ENCODE measurements around the gene CACNA2D3.

CACNA2D3 gene

DNA sequence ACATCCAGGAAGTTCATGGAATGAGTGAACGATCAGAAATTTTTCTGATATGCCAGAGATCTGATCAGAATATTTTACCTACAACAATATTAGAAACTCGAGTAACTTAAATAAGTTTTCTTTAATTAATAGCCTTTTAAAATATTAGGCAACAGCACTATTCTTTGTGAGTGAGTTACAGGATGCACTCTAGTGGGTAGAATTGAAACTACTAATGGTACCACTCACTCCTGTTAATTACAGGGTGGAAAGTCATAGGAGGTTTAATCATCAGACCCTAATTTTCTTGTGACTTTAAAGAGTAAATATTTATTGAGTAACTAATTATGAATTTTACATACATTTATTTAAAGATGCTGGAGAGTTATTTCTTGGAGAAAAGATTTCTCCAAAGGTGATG is 217.3 kb downstream of the CACNA2D3 start:
- DNase-seq (ENCODE audit: low read depth, low spot score), result no peak

DNA sequence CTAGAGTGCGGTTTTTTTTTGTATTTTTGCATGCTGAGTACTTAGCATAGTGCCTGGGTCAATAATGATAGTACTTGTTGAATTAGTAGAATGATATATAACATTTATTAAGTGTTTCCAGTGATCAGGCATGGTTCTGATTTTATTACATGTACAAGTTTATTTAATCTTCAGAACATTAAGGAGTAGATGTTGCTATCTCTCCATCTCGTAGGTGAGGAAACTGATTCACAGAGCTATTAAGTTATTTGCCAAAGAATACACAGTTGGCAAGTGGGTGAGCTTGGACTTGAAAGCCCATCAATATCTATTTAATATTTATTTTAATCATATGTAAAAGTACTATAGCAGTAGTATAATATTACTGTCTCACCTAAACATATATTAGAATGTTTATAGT is 219.5 kb downstream of the CACNA2D3 start:
- no peak for DNase-seq (ENCODE audit: low read depth, low spot score)

DNA sequence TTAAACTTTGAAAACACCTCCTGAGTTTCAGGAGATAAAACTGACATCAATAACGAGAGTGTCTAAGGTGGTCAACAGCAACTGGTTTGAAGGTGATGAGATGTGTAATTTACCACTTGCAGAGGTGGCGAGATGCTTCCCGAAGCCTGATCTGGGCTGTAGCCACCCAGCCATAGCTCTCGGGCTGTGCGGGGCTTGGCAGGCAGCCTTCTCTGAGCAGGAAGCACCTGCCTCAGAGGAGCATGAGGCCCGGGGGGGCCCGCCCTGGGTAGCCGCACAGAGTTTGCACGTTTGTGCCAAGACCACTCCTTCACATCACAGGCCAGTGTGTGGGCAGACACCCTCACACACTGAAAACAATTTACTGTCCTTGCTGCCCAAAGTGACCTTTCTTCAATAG is 220.3 kb downstream of the CACNA2D3 start:
- no peak for DNase-seq (ENCODE audit: low read depth, low spot score)

DNA sequence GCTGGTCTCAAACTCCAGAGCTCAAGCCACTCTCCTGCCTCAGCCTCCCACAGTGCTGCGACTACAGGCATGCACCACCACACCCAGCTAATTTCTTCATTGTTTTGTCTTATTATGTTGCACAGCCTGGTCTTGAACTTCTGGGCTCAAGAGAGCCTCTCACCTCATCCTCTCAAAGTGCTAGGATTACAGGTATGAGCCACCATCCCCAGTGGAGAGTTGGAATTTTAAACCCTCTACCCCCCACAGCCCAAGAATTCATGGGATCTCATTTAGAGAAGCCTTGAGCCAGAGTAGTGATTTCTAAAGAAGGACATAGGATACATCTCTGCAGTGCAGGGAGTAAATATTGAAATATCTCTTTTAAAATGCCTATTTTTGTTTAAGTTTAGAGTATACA is 221.1 kb downstream of the CACNA2D3 start:
- DNase-seq (ENCODE audit: low read depth, low spot score), result no peak

DNA sequence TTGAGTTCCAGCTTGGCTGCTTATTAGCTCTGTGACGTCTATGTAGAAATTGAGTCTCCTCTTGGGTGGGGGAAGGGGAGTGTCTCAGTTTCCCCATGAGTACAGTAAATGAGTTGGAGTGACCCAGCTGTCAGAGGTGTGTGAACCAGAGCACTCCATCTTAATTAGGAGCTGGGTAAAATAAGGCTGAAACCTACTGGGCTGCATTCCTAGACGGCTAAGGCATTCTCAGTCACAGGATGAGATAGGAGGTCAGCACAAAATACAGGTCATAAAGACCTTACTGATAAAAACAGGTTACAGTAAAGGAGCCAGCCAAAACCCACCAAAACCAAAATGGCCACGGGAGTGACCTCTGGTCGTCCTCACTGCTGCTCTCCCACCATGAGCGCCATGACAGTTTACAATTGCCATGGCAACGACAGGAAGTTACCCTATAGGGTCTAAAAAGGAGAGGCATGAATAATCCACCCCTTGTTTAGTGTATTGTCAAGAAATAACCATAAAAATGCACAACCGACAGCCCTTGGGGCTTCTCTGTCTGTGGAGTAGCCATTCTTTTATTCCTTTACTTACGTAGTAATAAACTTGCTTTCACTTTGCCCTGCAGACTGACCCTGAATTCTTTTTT is 222.4 kb downstream of the CACNA2D3 start:
- DNase-seq (ENCODE audit: low read depth, low spot score), result no peak

DNA sequence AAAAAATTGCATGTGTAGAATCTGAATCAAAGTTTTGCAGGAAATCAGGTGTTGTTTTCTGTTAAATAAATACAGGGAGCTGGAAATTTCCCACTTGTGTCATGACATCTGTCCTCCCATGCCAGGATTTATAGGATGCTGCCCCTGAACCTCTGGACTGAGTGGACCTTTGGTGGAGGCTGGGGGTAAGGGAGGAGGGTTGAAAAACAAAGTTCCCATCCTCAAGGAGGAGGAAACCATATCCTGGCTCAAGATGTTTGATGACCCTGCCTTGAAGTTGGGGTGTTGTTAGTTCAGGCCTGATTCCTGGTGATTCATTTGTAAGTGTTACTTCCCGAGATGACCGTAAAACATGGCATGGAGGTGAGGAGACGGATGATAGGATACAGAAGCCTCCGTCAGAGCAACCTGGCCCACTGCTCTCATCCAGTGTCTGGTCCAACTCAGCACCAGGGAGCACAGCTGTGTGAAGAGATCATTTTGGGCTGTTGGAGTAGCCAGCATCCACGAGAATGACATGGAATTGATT is 223.6 kb downstream of the CACNA2D3 start:
- DNase-seq (ENCODE audit: low read depth, low spot score), result peak; percentile 20

DNA sequence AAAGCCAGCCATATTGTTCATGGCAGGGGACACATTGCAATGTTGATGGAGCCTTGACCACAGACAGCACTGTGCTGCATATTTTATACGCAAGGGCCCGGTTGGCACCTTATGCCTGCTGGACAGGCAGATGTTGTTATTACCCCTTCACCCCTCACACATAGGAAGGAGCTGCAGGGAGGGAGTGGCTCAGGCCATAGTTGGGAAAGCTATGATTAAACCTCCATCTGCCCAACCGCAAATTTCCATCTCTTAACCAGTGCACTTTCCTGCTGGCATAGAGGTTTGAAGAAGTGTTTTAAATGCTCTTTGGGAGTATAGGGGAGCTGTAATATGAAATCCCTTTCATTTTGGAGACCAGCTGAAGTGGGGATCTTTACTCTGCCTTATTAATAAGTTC is 224.7 kb downstream of the CACNA2D3 start:
- no peak for DNase-seq (ENCODE audit: low read depth, low spot score)

DNA sequence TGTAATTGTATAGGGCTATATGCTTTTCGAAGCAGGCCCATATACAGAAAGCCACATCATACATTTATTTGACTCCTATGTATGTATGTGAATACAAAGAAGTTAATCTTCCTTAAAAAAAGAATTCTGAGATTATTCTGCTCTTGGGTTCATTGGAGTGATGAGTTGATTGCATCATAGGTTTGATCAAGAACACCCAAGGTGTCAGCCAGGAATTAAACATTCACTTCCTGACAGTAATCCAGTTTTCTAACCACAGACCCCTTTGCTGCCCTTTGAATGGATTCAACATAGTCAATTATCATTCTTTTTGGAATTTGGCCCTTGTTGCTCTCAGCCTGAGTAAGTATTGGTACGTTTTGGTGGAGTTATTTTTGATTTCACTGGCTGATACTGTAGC is 225.6 kb downstream of the CACNA2D3 start:
- no peak for DNase-seq (ENCODE audit: low read depth, low spot score)

DNA sequence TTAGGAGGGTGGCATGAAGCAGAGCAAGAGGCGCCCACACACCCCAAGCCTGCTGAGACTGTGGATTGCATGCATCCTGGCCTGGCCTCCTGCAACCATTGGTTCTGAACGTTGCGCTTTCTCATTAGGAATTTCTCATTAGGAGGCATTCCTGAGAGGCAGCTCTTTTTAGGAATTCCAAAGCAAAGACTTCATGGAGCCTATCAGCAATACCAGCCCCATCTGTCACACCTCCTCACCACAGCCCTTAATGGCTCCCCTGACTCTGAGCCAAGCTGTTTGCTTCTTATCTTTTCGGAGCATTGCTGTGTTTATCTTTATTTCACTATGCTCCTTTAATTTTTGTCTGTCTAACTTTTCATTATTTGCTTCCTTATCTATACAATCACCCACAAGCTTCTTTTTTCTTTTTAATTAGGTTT is 226.9 kb downstream of the CACNA2D3 start:
- no peak for DNase-seq (ENCODE audit: low read depth, low spot score)

DNA sequence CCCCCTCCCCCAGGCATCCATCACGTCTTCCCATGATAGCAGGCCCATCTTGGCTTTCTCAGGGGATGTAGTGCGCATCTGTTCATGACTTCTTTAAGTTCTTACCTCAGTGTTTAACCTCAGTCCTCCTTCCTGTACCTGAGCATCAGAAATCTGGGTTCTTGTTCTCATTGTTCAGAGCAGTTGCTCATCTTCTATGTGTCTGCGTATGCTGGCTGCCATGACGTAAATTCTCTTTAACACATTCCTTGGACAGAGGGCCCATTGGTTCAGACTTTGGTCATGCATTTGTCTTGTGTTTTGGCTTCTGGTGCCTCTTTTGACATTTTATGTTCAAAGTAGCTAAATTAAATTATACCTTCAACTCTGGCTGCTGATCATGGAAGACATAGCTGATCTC is 227.3 kb downstream of the CACNA2D3 start:
- no peak for DNase-seq (ENCODE audit: low read depth, low spot score)

DNA sequence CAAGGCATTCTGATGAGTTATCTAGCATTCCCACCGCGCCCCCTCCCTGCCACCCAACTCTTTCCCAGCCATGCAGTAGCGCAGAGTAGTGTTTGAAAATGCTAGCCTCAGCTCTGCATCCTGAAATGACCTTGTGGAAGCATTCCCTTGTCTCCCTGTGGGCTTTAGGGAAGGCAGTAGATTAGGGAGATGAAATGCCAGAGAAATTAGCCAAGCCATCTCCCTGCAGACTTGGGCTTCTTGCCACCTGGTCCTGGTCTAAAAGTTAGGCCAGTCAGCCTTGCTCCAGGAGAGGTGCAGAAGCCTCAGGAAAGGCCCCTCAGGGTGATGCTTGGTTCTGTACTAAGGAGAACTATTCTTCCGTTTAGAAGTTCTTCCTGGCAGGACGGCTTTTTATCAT is 231.2 kb downstream of the CACNA2D3 start:
- DNase-seq (ENCODE audit: low read depth, low spot score), result no peak

DNA sequence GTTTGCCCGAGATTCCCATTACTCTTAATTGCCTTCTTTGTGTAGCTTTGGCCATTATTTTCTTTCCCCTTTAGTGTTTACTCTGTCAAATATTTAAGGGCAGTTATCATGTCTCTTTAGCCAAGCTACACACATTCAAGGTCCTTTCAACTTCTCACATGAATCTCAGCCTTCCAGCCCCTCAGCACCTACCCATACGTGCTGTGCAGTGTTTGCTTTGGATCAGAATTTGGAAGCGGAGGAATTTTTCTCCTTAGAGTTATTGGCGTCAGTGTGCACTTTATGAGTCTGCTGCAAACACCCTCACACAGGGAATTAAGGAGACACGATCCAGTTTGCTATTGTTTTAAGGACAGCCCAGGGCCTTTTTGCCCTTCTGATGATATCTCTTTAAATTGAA is 231.6 kb downstream of the CACNA2D3 start:
- DNase-seq (ENCODE audit: low read depth, low spot score), result no peak

DNA sequence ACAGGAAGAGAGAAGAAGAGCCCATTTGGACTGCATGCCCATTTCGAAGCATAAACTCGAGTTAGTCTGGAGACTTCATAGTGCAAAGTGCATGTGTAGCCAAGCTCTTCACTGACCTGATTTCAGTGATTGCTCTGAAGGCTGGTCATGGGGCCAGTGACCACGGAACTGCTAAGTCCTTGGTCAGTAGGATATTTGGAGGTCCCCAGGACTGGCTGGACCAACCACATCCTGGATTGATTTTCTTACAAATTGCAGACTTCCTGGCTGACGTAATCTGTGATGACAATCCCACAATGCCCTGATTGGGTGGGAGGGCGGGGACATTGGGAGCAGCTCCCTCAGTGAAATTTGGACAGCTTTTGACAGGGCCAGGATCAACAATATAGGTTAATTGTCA is 233.4 kb downstream of the CACNA2D3 start:
- DNase-seq (ENCODE audit: low read depth, low spot score), result no peak

DNA sequence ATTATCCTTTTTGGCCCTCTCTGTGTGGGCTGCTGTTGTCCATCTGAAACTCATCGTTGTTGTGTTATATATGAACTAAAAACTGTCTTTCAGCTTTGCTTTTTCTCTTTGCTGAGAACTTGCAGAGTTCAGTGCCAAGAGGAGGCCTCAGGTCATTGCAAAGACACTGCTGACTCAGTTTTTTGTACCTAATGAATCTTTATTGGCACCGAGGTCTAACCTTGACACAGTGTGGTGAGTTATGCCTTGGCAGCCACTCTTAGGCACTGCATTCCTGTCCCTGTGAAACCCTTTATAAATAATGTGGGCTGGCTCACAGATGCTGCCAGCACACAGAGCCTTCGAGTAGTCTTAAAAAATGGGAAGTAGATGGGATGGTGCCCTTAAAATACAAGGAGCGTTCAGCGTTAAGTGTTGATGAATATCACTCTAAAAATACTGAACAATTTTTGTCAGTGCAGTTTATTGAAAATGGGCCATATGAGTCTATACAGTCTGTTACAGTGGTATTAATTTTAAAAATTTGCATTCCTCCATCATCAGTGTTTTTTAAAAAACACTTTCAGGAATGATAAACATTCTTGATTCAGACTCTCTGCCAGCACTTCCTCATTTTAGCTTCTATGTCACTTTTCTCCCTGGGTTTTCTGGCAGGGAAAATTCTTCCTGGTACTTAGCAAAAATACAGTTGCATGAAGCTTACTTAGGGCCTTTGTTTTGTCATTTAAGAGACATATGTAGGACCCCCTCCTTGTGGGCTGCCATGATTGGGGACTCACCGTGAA is 234.1 kb downstream of the CACNA2D3 start:
- no peak for DNase-seq (ENCODE audit: low read depth, low spot score)

DNA sequence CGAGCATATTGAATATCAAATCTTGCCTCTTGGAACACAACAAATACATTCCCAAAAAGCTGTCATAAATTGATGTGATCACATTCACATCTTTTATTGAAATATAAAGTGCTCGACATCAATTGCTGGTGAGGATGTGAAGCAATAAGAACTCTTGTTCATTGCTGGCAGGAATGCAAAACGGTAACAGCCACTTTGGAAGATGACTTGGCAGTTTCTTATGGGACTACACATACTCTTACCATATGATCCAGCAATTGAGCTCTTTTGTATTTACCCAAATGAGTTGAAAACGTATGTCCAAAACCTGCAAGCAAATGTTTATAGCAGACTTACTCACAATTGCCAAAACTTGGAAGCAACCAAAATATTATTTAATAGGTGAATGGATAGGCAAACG is 234.9 kb downstream of the CACNA2D3 start:
- no peak for DNase-seq (ENCODE audit: low read depth, low spot score)

DNA sequence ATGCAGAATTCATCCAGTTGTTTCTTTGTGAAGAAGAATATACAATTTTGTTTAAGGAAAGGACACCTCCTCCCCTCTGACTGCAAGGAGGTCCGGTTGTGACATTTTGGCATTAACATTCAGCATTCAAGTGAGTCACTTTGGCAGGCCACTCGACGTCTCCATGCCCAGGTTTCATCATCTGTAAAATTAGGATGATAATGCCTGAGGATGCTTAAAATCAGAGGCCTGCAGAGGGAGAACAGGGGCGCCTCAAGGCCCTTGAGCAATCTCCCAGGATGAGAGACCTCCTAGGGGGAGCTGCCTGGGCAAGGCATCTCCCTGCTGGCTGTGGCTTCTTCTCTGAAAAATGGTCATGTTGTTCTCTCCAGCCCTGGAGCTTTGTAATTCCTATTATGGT is 236.0 kb downstream of the CACNA2D3 start:
- DNase-seq (ENCODE audit: low read depth, low spot score), result no peak

DNA sequence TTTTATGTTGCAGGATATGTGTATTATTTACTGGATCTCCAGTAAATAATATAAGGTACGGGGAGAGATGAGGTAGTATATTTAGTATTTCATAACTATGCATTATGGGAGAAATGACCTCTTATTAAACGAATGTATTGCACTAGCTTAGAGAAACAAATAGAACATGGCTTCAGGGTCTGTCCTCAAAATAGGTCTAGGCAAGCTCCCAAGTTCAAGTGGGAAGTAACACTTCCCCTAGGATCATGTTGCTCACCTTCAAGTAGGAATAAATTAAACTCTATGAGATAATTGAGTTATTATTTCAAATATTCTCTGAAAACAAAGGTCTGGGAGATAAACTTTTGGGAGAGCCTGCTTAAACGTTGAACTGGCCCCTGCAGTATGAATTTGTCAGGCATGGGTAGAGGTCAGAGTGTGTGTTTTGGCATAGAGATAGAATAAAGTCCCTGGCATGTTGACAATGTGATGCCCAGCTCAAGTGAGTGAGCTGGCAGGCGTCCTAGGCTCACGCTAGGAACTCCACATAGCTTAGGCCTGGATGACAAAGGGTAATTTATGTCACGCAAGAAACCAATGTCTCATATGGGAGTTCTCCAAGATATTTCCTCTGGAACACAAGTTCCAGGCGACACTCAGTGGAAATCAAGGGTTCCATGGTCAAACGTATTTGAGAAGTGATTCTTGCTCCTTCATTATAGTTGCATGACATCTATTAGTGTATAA is 236.8 kb downstream of the CACNA2D3 start:
- no peak for DNase-seq (ENCODE audit: low read depth, low spot score)

DNA sequence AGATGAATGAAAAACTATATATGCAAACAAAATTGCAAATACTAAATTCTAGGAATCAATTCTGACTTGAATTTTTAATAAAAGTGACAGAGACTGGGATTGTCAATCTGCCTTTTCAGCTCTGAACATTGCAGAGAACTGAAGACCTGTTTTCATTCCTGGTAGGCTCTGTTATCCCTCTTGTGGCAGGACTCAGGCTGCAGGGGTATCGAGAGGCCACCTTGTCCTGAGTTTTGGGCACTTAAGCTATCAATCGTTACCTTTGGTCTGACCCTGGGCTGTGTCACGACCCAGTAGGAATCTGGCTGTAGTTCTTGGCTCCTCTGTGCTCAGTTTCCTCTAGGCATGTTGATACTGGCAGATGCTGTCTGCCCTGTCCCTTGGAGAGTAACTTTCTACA is 238.0 kb downstream of the CACNA2D3 start:
- DNase-seq (ENCODE audit: low read depth, low spot score), result no peak

DNA sequence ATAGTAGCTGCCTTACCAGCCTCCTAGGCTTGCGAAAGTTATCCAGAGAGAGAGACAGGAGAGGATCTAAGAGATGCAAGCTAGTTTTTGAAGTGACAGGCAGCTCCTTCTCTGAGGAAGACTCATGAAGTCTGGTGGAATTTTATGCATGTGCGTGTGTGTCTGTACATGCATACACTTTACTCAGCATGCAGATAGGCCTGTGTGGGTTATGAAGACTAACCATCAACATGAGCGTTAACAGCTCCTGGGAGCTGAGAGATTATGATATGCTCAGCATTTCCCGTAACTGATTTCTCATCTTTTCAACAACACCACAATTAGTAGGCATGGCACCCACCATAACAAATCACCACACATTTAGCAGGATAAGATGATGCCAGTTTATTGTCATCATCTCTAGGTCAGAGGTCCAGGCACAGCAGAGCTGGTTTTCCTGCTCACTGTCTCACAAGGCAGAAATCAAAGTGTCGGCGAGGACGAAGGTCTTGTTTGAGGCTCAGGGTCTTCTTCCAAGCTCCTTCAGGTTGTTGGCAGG is 239.5 kb downstream of the CACNA2D3 start:
- DNase-seq (ENCODE audit: low read depth, low spot score), result no peak

DNA sequence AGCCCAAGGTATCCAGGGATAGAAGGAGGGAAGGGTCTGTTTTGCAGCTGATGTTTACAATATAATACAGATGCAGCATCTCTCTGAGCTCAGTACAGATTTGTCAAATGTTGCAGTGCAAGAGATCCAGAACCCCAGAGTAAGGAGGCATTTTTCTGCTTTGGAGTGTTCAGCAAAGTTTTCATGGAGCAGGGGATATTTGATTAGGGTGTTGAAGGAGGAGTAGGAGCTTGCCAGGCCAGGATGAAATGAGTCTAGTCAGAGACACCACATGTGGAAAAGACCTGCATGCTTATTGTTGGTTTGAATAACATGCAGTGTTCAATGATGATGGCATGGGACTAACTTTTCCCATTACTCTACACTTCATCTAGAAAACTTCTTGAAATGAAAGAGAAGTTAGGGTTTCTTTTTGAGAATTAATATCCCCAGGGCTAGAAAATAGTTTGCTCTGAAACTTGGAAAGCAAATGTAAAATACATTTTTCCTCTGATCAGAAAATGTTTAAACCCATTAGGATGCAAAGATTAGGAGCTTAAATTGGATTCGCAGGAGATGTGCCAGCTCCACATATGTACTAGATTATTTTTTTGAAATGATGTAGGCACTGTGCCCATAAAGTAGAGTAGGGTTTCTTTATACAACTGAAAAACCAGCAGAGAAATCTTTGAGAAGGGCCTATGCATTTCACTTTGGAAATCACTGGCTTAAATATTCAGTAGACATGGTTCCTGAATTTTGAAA is 243.8 kb downstream of the CACNA2D3 start:
- DNase-seq (ENCODE audit: low read depth, low spot score), result no peak

DNA sequence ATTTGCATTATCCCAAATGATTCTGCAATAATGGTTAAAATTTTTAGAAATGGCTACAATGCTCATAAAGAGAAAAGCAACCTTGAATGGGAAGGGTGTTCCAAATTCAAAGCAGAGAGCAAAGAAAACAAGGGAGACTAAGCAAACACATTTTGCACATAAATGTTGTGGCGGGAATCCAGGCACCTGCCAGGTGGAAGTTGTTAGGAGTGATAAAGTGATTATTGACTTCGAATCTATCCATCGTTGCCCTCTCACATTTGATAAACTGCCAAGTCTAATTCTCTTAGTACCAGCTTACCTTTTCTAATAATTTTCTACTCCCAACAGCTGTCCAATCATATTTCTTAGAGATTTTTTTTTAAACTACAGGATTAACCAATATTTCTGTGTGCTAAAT is 244.5 kb downstream of the CACNA2D3 start:
- DNase-seq (ENCODE audit: low read depth, low spot score), result no peak

DNA sequence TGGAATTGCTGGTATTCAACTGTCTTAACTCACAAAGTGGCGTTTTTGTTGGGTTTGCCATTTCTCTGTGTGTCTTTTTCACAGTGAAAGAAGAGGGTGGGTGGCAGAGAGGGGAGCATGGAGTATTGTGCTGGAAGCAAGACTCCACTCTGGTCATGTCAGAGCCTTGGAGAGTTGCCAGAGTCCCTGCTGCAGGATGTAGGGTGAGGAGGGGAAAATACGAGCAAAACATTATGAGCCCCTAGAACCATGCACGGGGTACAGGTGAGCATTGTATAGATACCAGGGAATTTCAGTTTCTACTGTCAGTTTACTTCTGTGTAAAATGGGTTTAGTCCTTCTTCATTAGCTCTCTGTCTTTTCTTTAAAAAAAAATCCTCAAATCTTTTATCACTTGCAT is 249.9 kb downstream of the CACNA2D3 start:
- no peak for DNase-seq (ENCODE audit: low read depth, low spot score)

Measured in iPS DF 19.7 (cell line).